HG03460 (cell line): ENCODE measurements around the gene TRAK1.

ENCODE experiments used
- ATAC-seq: cut with Tn5 transposase; IDR thresholded peaks from one replicate; pipeline ENCODE4 v1.9.1; 2021; ENCODE audit not compliant: unreplicated experiment

The TRAK1 gene

DNA sequence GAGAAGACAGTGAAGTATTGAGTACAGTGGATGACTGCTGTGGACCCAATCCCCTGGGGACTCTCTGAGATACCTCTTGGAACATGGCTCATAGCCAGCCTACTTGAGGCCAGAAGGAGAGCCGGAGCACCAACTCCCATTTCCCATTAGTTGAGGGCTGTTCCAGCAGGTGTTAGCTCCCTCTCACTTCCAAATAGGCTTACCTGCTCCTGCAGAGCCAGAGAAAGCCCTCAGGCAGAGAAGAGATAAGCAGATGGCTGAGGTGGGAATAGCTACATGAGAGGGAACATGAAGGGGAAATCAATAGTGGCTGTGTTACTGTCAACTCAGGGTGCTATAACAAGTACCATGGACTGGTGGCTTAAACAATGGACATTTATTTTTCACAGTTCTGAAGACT, 179.4 kb downstream of the TRAK1 start:
- ATAC-seq = no peak

- no peak for ATAC-seq
These were observed 180.6 kb downstream of the TRAK1 start for GRCh38 chr3:42271786-42272185.

DNA sequence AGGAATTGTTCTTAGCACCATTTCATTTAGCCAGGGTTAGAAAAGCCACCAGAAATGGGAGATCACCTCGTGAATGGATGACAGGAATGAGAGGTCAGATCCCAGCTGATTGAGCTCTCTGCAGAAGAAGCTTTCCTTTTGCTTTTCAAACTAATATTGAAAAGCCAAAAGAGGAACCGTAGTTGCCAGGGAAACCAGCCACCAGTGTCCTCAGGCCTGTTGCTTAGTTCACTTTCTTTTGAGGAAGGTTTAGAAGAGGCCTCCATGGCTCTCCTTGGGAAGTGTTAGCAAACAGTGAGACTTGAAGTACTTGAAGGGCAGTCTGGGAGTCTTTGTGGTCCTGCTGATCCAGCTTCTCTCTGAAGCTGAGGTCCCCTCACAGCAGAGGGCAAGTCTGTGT, 182.2 kb downstream of the TRAK1 start:
- no peak for ATAC-seq

DNA sequence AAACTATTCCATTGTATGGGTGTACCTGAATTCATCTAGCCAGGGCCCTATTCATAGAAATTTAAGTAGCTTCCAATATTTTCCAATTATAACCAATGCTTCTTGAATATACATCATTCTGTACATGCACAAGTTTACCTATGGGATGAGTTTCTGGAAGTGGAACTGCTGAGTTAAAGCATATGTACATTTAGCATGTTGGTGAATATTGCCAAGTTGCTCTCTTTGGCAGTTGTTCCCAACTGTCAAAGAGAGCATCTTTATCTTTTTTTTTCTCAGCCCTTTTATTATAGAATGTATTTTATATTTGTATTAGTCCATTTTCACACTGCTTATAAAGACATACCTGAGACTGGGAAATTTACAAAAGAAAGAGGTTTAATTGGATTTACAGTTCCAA, 183.1 kb downstream of the TRAK1 start:
- ATAC-seq = no peak

- ATAC-seq = no peak
These were observed 184.1 kb downstream of the TRAK1 start for GRCh38 chr3:42275217-42275616.
